Lung (tissue), 12 donors: ENCODE data around the gene PRKCA. TPM values are rescaled to one million over a fixed set of nuclear protein-coding genes. Genes with fewer than 3 reads are reported as not detected.

Source experiments
- ATAC-seq: fragments of 200-7000 bp; cut with Tn5 transposase; one replicate; pipeline ENCODE4 v1.9.1; 2020; ENCODE audit warnings: moderate number of reproducible peaks; ENCODE audit not compliant: insufficient read depth, low FRiP score
- DNase-seq, 3 donors: peaks; one replicate each; pipeline ENCODE4 v3.0.0-alpha.2; 2013 to 2017
- H3K27ac ChIP-seq, 2 donors: one replicate each; pipeline ENCODE4 v1.5.1; 2013; ENCODE audit warnings: mild to moderate bottlenecking in 2 of 2, moderate library complexity in 2 of 2, control low read depth in 1 of 2, inconsistent platforms in 1 of 2, low read depth in 1 of 2, low read length in 1 of 2
- H3K27me3 ChIP-seq, 3 donors: one replicate each; pipeline ENCODE4 v1.5.1; 2013; ENCODE audit warnings: low read length in 2 of 3; ENCODE audit not compliant: control insufficient read depth in 3 of 3, insufficient read depth in 3 of 3
- H3K36me3 ChIP-seq, 4 donors: one replicate each; pipeline ENCODE4 v1.5.1; 2013; ENCODE audit warnings: low read length in 4 of 4, mild to moderate bottlenecking in 1 of 4, moderate library complexity in 1 of 4; ENCODE audit not compliant: control insufficient read depth in 4 of 4, insufficient read depth in 4 of 4
- H3K4me1 ChIP-seq, 5 donors: one replicate each; pipeline ENCODE4 v1.5.1; 2013; ENCODE audit warnings: low read length in 5 of 5, mild to moderate bottlenecking in 2 of 5, moderate library complexity in 1 of 5; ENCODE audit not compliant: control insufficient read depth in 5 of 5, insufficient read depth in 5 of 5
- H3K4me3 ChIP-seq: one replicate; pipeline ENCODE4 v1.5.1; 2013; ENCODE audit warnings: mild to moderate bottlenecking, control low read depth, moderate library complexity
- H3K9ac ChIP-seq, 2 donors: one replicate each; pipeline ENCODE4 v1.5.1; 2013; ENCODE audit warnings: low read length in 2 of 2, control low read depth in 1 of 2; ENCODE audit not compliant: insufficient read depth in 1 of 2
- H3K9me3 ChIP-seq, 4 donors: one replicate each; pipeline ENCODE4 v1.5.1; 2013; ENCODE audit warnings: low read length in 3 of 4, mild to moderate bottlenecking in 1 of 4, moderate library complexity in 1 of 4; ENCODE audit not compliant: control insufficient read depth in 4 of 4, insufficient read depth in 3 of 4
- CTCF ChIP-seq: IDR thresholded peaks from 2 replicates; pipeline ENCODE4 v1.5.1; 2012; ENCODE audit warnings: mild to moderate bottlenecking; ENCODE audit errors: control extremely low read depth, extremely low read depth
- WGBS, 2 donors: extraction: QIAGEN DNeasy Blood & Tissue Kit; methylation state at CpG; one replicate each; pipeline ENCODE4 v1.1.7; 2013; 5-methylcytosine and 5-hydroxymethylcytosine counted together
- polyA plus RNA-seq, 2 donors: library from polyadenylated mRNA; stranded (reverse); fragments of 200-250 nt; gene quantifications; one replicate each; pipeline ENCODE4 v1.2.1, GENCODE V29; 2013
- total RNA-seq, 2 donors: library from RNA; depleted of rRNA in 1 of 2; stranded (reverse); fragments of >200 nt in 1 of 2; gene quantifications; one replicate each; pipeline ENCODE4 v1.2.1, GENCODE V29; 2014 to 2021
- donor health status: control.
- donor health status: control.
- donor health status: Bipolar disorder and iron deficiency.
- donor health status: healthy.
- donor health status: DM: yes; HTN: yes; CAD: no.

PRKCA gene
- total and polyA plus RNA-seq, 4 donors = 3.4 to 34.8 (median 13.8) TPM

GRCh38 chr17:66547151-66547865 is 244.9 kb downstream of the PRKCA start:
- ATAC-seq = no peak
- Histone ChIP-seq H3K9me3 (peaks cover 0 to 2% (median 0%) of the 10 kb centered on the region in 4 donors), H3K27me3 (no peaks in the 10 kb centered on the region), H3K27ac (no peak overlapping the region), H3K4me1 (peaks cover 3 to 26% (median 13%) of the 10 kb centered on the region in 5 donors), H3K9ac (no peak overlapping the region), H3K36me3 (no peaks in the 10 kb centered on the region), H3K4me3 (no peak overlapping the region)
- no peak for DNase-seq
- TF ChIP-seq CTCF = no peak
- 68 to 82% methylated on average over 3 of the region's 3 CpGs for WGBS, 2 donors

GRCh38 chr17:66548158-66548557 is 245.7 kb downstream of the PRKCA start:
- Histone ChIP-seq H3K9me3 (peaks cover 0 to 5% (median 0%) of the 10 kb centered on the region in 4 donors), H3K4me3 (no peak overlapping the region), H3K27me3 (no peaks in the 10 kb centered on the region), H3K36me3 (no peaks in the 10 kb centered on the region), H3K27ac (no peak overlapping the region), H3K4me1 (peaks cover 0 to 20% (median 10%) of the 10 kb centered on the region in 5 donors), H3K9ac (no peak overlapping the region)
- ATAC-seq (no peak), DNase-seq (no peak)
- WGBS, 2 donors = 25 to 28% methylated on average over 2 to 3 of the region's 3 CpGs
- TF ChIP-seq CTCF = no peak

- Histone ChIP-seq H3K36me3 (no peaks in the 10 kb centered on the region), H3K4me3 (no peak overlapping the region), H3K27me3 (no peaks in the 10 kb centered on the region)
Measured at GRCh38 chr17:66548659-66549310, 246.4 kb downstream of the PRKCA start.

More at GRCh38 chr17:66548659-66549310, 246.4 kb downstream of the PRKCA start:
- no peak for ATAC-seq
- peaks cover 0 to 5% (median 1%) of the 10 kb centered on the region in 4 donors for H3K9me3 ChIP-seq
- H3K27ac ChIP-seq = no peak overlapping the region
- 89 to 90% methylated on average over 14 of the region's 14 CpGs for WGBS, 2 donors
- peaks cover 0 to 18% (median 6%) of the 10 kb centered on the region in 5 donors for H3K4me1 ChIP-seq
- TF ChIP-seq CTCF = no peak
- no peak overlapping the region for H3K9ac ChIP-seq
- no peak for DNase-seq
